Sciatic nerve (tissue), 2 donors: ENCODE data around the gene NDUFC2. TPM values are rescaled to one million over a fixed set of nuclear protein-coding genes. Genes with fewer than 3 reads are reported as not detected.
"Not testable (repeated sequence)": the region's sequence is repeated elsewhere in the genome, so short reads cannot be mapped to it uniquely, and the experiment has no call there.

Experiments
- ATAC-seq: fragments of 200-7000 bp; cut with Tn5 transposase; one replicate; pipeline ENCODE4 v1.9.1; 2020; ENCODE audit warnings: mild to moderate bottlenecking, moderate library complexity
- DNase-seq: peaks from one replicate; pipeline ENCODE4 v3.0.0-alpha.2; 2020; ENCODE audit warnings: low spot score
- intact Hi-C: fragments of 100-400 bp; cut with DNase I; formaldehyde crosslinking; loops from one replicate; pipeline ENCODE4 v1.14.2; 2022
- total RNA-seq: library from RNA; stranded (reverse); fragmentation: NEBNext Ultra II Directional; extraction: Animal tissue kit (Norgen Biotek cat#: 25700); gene quantifications from one replicate; pipeline ENCODE4 v1.2.1, GENCODE V29; 2021
- donor health status: DM: no; HTN: no; CAD: no.
- donor health status: DM: no; HTN: no; CAD: no.

Gene NDUFC2
- total RNA-seq, 1 donor from 2014 or later, result 123 TPM

DNA sequence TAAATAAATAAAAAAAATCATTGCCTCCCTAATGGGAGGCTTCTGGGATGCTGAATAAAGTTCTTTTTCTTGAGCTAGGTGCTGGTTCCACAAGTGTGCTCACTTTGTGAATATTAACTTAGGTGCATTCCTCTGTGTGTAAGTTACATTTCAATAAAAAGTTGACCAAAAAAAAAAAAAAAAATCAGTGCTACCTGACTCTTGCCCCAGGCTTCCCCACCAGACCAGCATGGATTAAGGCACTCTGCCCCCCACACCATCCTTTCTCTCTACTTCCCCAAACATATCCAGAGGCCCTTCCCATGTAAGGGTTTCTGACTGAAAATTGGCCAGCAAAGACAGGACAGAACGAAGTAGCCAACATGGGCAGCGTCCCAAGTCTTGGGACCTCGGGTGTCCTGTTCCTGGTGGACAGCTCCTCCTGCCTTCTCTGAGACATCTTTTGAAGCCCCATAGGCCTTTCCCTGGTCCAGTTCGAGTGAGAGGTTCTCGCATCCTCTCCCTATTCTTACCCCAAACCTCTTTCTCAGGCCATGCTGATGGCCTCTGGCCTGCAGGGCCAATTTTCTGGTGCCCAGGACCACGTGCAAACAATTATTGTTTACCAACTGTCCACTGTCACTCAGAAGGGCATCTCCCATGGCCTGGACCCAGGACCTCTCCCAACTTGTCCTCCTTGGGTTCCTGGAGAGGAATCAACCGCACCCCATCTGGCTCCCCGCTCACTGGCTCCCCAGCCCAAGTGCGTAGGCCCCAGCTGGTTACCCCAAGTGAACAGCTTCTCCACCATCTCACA is 41.6 kb downstream of the NDUFC2 start:
- intact Hi-C loops, result no loop called here
- DNase-seq (no peak), ATAC-seq (no peak)

- ATAC-seq (no peak), DNase-seq (no peak)
- intact Hi-C loops, result no loop called here
These were observed 42.6 kb downstream of the NDUFC2 start for GRCh38 chr11:78037056-78037455.

DNA sequence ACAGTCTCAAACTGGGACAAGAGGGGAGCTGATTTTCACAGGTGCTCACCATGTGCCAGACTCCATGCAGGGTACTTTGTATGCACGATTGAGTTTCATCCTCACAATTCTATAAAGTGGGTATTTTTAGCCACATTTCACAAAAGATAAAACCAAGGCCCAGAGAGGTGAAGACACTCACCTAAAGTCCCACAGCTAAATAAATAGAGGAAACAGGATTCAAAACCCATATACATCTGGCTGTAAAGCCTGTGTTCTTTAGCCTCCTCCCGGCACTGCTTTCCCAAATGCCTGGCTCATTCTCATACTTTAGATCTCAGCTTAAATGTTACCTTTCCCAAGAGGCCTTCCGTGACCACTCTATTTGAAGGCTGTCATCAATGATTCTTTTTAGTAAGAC is 43.3 kb downstream of the NDUFC2 start:
- no peak for ATAC-seq
- DNase-seq, result no peak
- intact Hi-C loops, result no loop called here

- intact Hi-C loops, result no loop called here
- ATAC-seq (no peak), DNase-seq (no peak)
These were observed 45.0 kb downstream of the NDUFC2 start for GRCh38 chr11:78034623-78035022.

DNA sequence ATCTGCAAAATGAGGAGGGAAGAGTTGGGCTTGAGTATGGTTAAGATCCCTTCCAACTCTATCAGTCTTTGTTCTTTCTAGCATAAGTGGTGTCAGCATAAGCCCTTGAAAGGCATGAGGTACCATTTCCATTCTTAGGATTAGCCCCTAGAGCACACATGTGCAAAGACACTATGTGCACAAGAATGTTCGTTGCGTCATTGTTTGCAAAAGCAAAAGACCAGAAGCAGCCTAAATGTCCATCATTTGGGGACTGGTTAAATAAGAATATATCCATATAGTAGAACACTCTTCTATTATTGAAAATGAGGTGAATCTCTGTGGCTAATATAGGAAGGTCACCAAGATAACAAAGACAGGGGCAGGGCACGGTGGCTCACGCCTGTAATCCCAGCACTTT is 46.6 kb downstream of the NDUFC2 start:
- no peak for ATAC-seq
- intact Hi-C loops, result no loop called here

GRCh38 chr11:78032090-78032489 is 47.6 kb downstream of the NDUFC2 start:
- ATAC-seq (no peak), DNase-seq (no peak)
- intact Hi-C loops, result no loop called here

More for the DNA sequence above, 46.6 kb downstream of the NDUFC2 start:
- DNase-seq, result no peak

DNA sequence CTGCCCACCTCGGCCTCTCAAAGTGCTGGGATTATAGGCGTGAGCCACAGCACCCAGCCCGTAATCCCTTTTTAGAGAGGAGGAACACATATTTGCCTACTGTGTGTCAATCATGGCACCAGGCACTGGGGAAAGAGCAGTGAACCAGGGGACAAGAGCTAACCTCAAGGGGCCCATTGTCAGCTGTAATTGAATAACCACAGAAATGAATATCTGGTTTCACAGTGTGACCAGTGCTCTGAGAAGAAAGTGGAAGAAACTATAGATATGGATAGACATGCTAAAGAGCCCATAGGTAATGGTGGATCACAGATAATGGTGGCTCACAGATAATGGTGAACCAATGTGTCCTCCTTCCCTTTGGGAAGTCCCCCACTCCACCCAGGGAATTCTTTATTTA is 48.0 kb downstream of the NDUFC2 start:
- DNase-seq, result no peak
- intact Hi-C loops, result no loop called here
- ATAC-seq, result no peak

- ATAC-seq, result peak; percentile 91
- peak; percentile 77 for DNase-seq
- intact Hi-C loops, result no loop called here
These were observed 49.0 kb downstream of the NDUFC2 start for GRCh38 chr11:78030429-78031325.

- DNase-seq, ATAC-seq, intact Hi-C loops: not testable (repeated sequence)
These were observed 51.2 kb downstream of the NDUFC2 start for GRCh38 chr11:78028423-78028822.

DNA sequence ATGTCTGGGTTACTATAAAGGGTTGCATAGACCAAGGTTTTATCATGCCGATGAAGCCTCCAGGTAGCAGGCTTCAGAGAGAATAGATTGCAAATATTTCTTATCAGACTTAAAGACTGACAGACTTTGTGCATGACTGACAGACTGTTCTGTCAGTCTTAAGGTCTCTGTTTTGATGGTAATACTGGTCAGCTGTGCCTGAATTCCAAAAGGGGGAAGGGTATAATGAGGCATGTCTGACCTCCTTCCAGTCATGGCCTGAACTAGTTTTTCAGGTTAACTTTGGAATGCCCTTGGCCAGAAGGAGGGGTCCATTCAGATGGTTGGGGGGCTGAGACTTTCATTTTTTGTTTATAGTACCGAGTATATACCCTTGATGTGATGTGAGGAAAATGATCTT is 51.9 kb downstream of the NDUFC2 start:
- no peak for ATAC-seq
- intact Hi-C loops, result no loop called here
- DNase-seq, result no peak

- intact Hi-C loops, result no loop called here
- DNase-seq, result no peak
- ATAC-seq, result no peak
These were observed 54.3 kb downstream of the NDUFC2 start for GRCh38 chr11:78025378-78025777.

GRCh38 chr11:78023426-78023825 is 56.2 kb downstream of the NDUFC2 start:
- intact Hi-C loops, result no loop called here
- ATAC-seq, result no peak

GRCh38 chr11:78022397-78023396 is 57.0 kb downstream of the NDUFC2 start, which contains the start of gene KCTD14:
Gene KCTD14 (minus strand): TSS chr11:78023276. CDS start chr11:78023249, 27 bp downstream.
- peak; percentile 94 for ATAC-seq
- peak; percentile 64 for DNase-seq
- intact Hi-C loops, result no loop called here

More at GRCh38 chr11:78023426-78023825, 56.2 kb downstream of the NDUFC2 start:
- no peak for DNase-seq

- no peak for DNase-seq
- intact Hi-C loops, result no loop called here
- ATAC-seq, result no peak
These were observed 58.1 kb downstream of the NDUFC2 start for GRCh38 chr11:78021611-78022010.

DNA sequence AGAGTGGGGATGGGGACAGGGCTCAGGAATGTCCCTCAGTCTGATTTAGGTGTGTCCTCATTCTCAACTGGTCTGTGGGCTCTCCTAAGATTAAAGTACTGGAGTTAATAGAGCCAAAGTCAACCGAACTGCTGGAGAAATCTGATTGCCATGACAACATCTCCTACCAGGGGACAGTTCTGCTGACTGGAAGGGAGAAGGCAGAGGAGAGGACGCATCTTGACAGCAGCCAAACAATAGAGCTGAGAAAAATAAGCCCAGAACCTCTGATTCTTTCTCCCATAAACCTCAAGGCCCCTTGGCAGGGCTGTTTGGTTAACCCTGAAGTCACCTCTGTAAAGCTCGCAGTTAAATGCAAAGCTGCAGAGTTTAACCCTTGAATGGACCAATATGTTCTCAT is 59.4 kb downstream of the NDUFC2 start:
- ATAC-seq (no peak), DNase-seq (no peak)
- intact Hi-C loops, result no loop called here

DNA sequence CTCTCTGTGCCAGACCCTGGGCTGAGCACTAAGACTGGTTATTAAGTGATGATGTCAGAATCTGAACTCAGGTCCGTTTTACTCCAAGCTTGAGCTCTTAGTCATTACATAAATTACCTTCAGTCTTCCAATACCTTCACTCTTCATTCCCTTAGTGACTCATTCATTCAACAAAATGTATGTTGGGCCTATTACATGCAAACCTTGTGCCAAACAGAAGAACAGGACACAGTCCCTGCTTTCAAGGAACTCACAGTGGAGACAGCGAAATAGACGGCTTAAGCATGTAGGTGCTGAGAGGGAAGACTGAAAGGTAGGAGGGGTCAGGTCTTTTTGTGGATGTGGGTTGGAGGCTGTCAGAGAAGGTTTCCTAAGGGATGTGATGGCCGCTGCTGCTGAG is 59.9 kb downstream of the NDUFC2 start:
- intact Hi-C loops, result no loop called here
- DNase-seq (no peak), ATAC-seq (no peak)
